ENCODE data around the gene RDX.

GRCh38 chr11:110339456-110340250 lies 43.2 kb upstream of the RDX start:
- TF ChIP-seq, protein P1, sequence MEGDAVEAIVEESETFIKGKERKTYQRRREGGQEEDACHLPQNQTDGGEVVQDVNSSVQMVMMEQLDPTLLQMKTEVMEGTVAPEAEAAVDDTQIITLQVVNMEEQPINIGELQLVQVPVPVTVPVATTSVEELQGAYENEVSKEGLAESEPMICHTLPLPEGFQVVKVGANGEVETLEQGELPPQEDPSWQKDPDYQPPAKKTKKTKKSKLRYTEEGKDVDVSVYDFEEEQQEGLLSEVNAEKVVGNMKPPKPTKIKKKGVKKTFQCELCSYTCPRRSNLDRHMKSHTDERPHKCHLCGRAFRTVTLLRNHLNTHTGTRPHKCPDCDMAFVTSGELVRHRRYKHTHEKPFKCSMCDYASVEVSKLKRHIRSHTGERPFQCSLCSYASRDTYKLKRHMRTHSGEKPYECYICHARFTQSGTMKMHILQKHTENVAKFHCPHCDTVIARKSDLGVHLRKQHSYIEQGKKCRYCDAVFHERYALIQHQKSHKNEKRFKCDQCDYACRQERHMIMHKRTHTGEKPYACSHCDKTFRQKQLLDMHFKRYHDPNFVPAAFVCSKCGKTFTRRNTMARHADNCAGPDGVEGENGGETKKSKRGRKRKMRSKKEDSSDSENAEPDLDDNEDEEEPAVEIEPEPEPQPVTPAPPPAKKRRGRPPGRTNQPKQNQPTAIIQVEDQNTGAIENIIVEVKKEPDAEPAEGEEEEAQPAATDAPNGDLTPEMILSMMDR (IDR thresholded peaks at IDR 0.05; ENCODE audit: insufficient read depth, low read length, poor library complexity, severe bottlenecking): no peak
- TF ChIP-seq EZH2phosphoT487 (conservative IDR thresholded peaks at IDR 0.05; ENCODE audit: low read length): no peak

All from SU-DHL-6 (cell line).